Fibroblast of the conjunctiva (primary cell): ENCODE results near the gene PAPPA.

Experiments used
- DNase-seq: peaks from one replicate; pipeline ENCODE4 v3.0.0-alpha.2; 2010; ENCODE audit warnings: low read depth

The PAPPA gene

DNA sequence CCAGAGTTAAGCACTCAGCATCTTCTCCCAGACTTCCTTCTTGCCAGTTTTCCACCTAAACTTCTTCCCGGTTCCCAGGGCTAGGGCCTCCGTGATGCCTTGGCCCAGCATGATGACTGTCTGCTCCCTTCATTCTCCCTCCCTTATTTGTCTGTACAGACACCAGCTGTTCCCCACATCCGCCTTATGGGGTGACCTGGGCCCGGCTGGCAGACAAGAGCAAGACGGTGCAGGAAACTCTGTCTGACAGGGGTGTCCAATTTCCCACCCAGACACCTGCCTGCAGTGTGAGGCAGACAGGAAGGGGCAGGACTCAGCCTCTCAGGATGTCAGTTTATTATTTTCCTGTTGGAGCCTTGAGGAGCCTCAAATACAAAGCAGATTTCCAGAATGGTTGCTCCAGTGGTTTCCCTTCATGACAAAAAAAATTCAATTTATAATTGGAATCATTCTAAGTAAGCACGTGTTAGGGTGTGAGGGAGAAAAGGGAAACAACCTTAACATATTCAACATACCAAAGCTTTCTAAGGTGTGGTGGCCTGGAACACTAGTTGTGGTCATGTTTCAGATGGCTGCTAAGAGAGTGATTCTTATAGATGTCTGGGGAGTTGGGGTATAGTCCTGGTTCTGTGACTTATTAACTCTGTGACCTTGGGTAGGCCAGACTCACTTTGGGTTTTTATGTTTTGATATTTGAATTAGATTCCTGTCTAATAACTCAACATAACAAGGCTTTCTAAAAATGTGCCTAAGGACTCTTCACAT is 234.5 kb downstream of the PAPPA start:
- DNase-seq, result no peak

DNA sequence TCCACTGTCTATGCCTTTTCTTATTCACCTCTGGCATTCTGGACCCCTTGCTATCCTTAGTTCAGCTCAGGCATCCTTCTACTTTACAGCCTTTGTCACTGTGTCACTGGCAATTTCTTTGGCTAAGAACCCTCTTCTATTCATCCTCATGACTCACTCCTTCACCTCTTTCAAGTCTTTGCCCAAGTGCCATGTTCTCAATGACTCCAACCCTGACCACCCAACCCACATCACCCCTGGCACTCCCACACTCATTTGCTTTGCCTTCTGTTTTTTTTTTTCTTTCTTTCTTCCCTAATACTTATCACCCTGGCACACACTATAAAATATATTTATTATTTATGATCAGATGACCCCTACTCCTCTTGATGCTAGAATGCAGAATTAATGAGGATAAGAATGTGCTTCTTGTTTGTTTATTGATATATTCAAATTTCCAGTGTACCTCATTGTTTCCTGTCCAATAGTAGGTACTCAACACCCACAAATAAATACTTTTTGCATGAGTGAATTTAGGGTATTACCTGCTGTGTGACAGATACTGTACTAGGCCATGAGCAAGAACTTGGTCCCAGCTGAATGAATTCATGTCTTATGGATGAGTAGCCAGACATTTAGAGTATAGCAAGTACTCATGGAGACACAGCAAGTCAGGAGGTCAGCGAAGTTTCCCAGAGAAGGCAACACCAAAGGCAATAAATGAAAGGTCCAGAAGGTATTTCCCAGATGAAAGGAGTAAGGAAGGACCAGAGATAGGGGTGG is 236.1 kb downstream of the PAPPA start:
- DNase-seq, result no peak

DNA sequence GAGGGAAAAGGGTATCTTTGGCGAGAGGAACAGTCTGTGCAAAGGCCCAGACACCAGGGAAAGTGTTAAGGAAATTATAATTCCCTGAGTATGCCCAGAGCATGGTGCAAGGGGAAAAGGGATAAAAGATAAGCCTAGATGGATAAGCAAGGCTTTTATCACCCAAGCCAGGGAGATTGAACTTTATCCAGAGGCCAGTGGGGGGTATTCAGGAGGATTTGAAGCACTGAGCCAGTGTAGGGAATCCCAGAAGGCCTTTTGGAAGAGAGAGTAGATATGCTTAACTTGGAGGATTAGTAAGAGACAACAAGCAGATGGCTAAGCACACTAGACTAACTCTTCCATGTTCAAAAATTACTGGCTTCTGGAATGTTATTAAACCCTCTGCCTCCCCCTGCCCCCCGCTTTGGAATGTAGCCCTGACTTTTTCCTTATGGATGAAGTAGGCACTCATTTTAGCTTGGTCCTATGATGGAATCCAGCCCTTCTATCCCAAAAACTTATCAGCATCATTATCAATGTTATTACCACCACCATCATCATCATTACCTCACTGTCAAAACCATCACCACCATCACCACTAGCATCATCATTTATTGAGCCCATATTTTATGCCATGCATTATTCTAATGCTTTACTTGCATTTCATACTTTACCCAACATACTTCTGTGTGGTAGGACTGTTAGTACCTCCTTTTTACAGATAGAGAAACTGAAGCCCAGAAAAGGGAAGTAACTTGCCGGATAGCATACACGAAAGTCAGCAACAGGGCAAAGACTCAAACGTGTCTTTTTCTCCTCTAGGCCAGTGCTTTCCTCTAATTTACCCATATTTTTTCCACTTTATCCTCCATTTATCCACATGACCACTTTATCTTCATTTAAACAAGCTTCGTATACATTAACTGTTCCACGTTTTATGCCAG is 237.0 kb downstream of the PAPPA start:
- no peak for DNase-seq

DNA sequence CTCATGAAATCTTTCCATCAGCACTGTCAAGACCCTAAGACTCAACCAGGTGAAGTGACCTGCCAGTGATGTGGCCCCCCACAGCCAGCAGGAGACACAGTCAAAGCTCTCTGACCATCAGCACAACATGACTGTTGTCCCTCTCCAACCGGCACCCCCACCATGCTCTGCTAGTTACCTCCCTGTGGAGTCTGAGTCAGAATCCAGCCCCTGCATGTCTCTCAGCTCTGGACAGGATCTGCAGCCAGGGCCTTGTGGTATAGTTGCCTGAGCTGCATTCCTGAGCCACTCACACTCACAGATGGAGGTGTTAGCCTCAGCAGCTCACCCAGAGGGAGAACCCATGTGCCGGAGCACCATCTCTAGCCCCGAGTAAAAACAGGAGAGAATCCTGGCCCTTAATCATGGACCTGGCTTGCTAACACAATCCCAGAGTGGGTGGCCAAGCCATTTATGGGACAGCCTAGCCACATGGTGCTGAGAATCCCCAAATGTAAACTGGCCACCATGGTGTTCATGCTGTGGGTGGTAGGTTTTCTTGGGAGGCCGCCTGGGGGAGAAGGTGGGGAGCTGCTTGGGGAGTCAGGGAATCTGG is 237.8 kb downstream of the PAPPA start:
- DNase-seq, result no peak

DNA sequence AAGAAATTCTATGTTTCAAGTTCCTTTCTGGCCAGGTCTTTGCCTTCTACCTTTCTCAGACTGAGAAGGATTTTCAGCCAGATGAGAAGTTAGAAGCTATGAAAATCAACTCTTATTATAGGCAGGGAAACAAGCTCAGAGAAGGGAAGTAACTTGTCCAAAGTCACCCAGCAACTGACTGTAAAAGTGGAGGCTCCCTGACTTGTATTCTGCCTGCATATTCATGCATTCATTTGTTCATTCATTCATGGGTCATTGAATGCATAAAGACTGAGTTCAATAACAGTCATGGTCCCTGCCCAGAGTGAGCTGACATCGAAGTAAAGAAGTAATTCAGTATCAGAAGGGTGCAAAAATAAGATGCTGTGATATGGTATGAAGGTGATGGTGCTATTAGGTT is 239.6 kb downstream of the PAPPA start:
- no peak for DNase-seq

DNA sequence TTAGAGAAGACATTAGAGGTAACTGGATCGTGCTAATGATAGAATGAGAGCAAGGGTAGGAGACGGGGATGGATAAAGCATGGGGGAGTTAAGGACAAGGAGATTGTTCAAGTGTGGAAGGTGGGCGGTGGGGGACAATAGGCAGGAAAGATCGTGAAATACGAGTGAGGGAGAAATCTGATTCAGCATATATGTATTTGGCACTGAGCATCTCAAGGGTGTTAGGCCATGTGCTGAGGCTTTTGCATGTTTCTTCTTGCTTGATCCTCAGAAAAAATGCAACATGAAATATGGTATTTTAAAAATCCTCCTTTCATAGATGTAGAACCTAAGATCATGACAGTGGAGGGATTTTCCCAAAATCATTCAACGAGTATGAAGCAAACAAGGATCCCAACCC is 240.5 kb downstream of the PAPPA start:
- no peak for DNase-seq

DNA sequence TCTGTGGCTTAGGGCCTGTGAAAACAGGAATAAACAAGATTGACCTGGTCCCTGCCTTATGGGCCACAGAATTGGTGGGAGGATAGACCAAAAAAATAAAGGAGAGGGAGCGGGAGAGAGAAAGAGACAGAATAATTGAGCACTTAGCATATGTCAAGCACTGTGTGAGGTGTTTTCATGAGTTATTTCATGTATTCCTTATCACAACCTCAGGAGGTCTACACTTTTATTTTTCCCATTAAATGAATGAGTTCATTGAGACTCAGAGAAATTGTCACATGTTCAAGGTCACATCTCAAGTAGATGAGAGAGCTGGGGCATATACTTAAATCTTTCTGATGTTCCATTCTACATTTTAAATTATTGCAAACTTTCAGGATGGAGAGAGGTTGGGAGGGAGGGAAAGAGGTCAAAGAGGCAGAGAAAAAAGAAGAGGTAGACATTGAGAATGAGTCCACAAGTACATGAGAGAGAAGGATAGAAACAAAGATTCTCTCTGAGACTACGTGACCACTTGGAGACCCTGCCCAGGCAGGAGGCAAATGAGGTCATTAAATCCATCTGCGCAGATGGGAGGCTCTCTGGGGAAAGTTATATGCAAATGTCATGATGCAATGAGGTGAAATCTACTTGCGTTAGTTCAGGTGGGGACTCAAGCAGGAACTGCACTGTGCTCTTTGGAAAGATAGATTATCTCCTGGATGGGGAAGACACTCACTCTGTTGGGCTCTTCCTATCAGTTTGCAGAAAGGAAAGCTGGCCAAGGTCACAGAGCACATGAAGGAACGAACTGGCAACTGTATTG is 241.5 kb downstream of the PAPPA start:
- DNase-seq, result no peak

DNA sequence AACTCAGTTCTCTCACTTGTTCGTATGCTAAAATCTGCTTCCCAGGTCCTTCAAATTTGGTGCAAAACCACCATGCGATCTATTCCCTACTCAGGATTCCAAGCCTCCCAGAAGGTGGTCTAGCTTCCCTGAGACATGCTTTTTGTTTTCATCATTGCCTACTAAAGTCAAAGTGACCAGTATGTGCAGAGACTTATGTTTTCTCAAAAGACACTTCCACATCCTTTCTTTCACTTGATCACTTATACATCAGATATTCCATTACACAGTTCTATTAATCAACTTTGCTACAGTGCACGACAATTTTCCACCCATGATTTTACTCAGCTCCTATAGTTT is 242.1 kb downstream of the PAPPA start:
- no peak for DNase-seq

DNA sequence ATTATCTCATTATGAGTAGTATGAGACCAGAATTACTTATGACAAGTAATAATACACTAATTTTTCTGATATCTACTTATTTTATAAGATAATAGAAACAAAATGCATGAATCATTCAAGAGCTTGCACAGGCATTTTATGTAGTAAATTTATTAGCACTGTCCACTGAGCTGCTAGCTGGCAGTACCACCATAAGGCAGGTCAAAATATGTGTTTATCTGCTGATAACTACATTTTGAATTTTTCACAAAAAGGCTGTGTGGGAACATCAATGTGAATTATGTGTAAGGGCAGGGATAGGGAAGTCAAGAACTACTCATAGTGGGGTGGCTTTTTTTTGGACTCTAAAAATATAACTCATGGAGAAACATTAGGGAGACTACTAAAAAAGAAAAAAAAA is 249.6 kb downstream of the PAPPA start:
- no peak for DNase-seq

DNA sequence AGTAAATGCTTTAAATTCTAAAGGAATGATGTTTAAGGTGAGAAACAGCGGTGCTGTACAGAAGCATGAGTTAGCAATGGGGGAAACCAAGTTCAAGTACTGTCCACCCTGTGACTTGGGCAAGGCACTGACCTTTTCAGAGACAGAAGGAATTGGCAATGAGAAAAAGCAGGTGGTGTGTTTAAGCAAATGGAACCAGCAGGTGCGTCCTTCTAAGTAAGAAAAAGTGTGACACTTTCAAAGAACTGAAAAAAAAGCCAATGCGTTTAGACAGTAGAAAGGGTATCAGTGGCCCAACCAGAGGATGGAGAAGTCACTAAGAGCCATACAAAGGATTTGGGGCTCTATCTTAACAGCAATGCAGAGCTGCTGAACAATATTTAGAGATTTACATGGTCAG is 250.6 kb downstream of the PAPPA start:
- no peak for DNase-seq

DNA sequence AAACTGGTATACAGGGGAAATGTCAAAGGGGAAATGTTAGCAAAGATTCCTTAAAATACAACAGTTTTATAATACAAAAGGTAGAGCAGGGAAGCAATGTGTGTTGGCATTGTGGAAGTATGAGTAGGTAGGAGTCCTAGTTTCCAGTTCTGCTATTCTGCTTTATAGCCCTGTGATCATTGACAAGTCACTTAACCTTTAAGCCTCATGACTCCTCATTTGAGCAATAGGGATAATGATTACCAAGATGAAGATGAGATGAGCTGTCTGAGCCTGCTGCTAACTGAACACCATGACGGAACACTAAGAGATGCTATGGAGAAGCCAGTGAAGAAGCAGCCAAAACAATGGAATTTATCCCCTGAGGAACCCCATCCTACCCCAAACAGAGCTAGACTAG is 251.7 kb downstream of the PAPPA start:
- no peak for DNase-seq

DNA sequence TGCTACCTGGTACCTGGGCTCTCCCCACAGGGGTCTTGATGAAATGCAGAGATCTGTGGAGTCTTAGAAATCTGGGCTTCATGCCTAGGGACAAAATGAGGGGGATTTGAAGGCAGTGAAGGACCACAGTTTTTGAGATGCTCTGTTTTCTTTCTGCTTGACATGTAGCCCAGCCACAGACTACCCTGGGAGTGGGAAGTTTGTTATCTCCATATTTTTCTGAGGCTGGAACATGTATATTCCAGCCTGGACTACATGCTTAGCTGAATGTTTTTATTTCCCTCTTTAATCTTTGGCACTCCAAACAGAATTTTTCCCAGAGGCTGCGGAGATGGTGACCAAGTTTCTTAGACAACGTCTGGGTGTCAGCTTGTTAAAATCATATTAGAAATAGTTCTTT is 252.9 kb downstream of the PAPPA start:
- no peak for DNase-seq

DNA sequence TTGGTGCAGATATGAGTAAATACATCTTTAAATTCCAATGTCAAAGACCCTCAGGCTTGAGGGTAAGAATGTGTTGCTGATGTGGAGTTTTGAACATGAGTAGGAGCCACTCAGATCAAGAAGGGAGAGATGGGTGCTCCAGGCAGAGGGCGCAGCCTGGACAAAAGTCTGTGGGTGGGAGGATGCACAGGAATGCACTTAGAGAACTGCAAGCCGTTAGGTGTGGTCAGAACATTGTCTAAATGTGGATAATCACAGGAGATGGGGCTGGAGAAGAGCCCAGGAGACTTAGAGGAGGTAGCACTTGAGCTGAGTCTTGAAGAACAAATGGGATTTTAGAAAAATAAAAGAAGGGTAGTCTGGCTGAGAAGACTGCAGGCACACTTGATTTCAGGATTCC is 255.5 kb downstream of the PAPPA start:
- no peak for DNase-seq

DNA sequence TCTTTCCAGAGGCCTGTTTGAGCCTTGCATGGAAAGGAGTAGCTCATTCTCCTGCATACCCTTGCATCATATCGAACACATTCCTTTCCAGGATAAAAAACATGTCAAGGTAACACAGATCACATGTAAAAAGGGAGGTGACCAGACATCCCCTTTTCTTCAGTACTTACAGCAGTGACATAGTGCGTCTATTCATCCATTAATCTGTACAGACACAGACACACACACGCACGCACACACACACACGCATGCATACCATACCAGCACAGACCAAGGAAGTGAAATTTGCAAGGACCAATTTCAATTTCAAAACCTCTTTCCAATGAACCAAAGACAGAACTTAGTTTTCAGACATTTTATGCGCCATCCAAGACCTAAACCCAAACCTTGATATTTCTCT is 256.0 kb downstream of the PAPPA start:
- no peak for DNase-seq

DNA sequence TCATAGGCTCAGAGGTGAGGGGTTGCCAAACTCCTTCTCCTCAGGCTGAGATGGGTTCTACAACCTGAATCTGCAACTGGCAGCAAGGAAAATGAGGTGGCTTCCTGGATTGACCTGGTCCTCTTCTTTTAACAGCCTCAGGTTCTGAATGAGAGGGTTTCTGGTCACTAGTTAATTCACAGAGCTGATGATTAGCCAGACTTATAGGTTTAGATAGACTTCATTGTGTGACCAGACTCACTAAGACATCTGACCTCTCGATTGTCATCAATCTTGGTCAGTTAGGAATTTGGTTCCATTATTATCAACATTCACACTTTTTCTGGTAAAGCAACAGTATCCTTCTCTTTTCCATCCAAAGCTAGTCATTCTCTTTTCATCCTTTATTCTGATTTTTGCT is 257.9 kb downstream of the PAPPA start:
- DNase-seq, result no peak

DNA sequence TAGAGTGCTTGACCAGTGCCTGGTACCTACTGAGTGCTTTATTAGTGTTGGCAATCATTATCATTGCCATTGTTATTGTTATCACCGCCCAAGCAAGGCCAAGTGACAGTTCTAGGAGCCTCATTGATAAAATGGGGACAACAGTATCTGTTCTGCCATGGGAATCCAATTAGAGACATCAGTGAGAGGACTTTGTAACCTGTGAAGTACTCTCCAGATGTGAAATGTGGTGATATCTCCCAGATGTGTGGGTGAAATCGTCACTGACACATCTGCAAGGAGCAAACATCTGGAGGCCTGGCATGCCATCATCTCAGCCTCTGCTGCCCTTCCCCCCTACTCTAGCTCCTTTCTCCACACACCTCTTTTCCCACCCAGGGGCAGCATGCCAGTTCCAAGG is 260.8 kb downstream of the PAPPA start:
- no peak for DNase-seq

DNA sequence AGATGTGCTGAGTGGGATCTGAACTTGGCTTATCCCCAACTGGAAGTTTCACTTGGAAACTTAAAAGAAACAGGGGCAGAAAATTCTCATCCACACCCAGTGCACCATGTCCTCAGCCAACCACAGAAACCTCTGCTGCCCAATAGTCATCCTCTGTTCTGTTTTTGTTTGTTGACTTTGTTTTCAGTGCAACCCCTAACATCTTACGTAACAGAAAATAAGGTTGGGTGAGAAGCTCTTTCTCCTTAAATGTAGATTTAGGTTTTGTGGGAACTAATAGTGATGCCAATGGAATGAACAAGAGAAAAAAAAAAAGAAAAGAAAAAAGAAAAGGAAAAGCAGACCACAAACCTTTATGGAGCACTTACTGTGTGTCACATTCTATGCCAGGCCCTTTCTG is 262.8 kb downstream of the PAPPA start:
- DNase-seq, result no peak

DNA sequence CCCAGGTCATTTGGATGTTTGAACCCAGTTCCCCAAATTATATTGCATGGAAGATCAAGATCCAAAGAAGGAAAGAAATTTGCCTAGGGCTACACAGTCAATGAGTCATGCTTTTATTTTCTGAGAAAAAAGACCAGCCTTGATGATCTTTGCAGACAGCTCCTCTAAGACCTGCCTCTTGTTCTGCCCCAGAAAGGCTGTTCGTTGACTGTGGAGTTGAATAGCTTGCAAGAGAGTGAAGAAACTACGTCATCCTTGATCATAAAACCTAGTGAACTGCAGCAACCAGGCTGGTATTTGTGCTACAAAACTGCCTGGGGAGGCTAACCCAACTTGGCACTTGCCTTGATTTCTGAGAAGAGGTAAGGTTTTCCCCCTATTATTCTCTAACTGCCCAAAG is 263.9 kb downstream of the PAPPA start:
- no peak for DNase-seq

DNA sequence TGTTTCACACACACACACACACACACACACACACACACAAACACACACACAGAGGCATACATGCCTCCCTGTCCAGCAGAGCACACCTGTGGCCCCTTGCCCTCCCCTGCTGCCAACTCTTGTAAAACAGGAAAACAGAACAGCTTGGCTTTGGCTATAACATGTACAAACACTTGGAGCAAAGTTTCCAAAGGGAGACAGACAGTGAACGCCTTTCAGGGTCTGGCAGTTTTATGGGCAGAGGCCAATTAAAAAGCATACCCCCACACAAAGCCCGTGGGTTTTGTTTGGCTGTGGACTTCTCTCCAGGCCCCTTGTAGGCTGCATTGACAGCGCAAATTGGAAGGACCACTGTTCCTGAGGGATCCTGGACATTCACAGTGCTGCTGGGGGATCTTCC is 265.6 kb downstream of the PAPPA start:
- DNase-seq, result no peak

DNA sequence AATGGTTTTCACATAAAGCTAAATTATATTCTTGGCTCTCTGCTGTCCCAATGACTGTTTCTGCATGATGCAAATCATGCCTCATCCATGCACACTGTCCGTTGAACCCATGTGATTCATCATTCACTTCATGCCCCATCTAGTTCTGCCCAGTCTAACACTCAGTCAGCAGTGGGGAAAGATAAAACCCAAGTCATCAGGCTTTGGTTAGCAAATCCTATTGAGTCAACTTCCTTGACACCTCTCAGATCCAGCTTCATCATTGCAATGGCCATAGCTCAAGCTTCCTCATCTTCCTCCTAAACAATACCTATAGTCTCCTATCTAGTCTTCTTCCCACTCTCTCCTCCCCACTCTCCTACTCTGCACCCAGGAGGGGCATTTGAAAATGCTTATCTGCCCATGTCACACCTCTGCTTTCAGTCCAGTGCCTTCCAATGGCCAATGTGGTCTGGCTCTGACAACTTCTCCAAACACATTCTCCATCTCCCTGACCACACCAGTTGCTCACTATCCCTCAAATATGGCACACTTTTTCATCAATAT is 267.5 kb downstream of the PAPPA start:
- DNase-seq, result no peak
